SKM-1 (cell line): ENCODE measurements around the gene GGNBP2.

Experiments
- DNase-seq: peaks from one replicate; lab custom pipeline; 2025; ENCODE audit not compliant: unreplicated experiment; lab: John Stamatoyannopoulos, UW

The GGNBP2 gene

DNA sequence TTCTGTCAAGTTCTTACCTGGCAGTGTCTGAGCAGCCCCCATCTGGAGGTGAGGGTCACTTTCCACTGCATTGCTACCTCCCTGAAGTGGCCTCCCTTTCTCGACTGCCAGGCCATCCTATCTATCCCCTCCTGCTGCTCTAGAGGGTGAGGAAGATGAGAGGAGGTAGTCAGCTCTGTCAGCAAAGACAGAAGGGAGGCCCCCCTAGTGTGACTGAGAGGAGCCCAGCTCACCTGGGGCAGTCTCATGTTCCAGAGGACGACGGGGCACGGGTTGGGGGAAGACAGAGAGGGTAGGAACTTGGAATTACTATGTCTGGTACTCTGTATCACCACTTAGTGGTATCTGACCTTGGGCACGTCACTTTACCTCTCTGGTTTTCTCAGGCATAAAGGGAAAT lies 32.1 kb upstream of the GGNBP2 start:
- no peak for DNase-seq

DNA sequence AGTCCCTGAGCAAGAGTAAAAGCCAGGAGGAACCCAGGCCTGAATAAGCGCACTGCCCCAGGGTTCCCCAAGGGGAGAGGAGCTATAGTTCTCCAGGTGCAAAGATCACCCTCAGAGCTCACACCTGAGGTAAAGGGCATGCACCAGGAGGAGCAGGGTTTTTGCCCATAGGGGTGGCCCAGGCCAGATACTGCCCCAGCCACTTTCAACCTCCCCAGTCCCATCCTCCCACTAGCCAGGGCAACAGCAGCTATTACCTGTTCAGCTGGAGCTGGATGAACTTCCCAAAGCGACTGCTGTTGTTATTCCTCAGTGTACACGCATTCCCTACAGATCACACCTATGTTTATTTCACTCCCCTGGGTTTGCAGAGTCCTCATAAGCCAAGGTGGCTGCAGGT lies 29.9 kb upstream of the GGNBP2 start:
- no peak for DNase-seq

DNA sequence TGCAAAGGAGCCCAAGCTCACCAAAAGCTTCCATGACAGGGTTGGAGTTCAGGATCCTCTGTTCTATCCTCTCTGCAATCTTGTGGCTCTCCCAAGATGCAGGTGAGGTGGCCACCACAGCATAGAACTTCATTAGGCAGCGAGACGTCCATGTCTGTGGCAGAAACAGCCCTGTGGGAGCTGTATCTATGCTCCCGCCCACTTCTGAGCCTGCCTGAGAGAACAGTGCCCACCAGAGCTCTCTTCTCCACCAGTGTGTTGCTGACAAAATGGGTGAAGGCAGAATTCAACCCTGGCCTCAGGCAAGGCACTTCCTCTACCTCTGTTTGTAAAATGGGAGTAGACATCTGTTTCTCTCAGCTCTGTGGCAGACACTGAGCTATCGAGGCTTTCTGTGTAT lies 28.9 kb upstream of the GGNBP2 start:
- DNase-seq: no peak

DNA sequence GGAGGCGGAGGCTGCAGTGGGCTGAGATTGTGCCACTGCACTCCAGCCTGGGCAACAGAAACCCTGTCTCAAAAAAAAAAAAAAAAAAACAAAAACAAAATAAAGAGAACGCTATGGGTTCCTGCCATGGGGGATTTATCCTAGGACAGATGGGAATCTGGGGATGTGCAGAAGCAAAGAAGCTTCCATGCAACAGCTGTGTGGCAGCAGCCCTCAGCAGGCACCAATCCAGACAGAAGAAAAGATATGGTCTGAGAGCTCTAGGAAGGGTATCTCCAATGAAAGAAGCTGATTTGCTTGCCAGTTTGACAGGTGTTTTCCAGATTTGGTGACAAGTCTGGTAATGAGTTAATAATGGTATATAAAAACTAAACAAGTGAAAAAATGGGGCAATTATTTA lies 21.6 kb upstream of the GGNBP2 start:
- DNase-seq: no peak

DNA sequence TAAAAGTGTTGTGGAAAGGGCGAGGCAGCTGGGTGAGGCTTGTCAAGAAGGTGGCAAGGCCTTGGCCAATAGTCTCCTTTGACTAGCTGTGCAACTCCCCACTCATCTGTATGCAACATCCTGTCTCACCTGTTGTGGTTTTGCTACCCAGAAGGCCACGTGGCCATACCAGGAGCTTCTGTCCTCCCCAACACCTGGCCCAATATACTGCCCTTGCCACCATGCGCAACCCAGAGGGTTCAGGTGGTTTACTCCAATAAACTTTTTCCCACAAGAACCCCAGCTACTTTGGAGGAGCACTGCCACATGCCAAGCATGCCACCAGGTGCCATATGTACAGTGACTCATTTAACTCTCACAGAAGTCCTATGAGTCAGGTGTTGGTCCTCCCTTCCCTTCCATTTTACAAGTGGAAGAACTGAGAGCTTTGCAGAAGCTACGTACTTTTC lies 20.3 kb upstream of the GGNBP2 start:
- no peak for DNase-seq

DNA sequence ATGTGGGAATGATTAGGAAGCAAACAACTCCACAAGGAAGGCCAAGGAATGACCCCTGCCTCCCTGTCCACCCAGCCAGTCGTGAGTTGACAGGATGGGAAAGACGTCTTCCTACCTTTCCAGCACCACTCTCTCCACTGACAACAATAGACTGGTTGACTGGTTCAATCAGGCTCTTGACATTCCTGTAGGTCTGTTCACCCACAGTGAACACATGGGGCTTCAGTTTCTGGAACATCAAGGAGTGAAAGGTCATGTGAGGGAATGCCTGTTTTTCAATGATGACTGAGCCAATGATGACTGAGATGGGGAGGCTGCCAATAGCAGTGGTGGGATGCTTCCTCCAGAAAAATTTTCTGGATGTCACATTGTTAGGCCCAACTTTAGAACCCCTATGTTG lies 19.6 kb upstream of the GGNBP2 start:
- no peak for DNase-seq

DNA sequence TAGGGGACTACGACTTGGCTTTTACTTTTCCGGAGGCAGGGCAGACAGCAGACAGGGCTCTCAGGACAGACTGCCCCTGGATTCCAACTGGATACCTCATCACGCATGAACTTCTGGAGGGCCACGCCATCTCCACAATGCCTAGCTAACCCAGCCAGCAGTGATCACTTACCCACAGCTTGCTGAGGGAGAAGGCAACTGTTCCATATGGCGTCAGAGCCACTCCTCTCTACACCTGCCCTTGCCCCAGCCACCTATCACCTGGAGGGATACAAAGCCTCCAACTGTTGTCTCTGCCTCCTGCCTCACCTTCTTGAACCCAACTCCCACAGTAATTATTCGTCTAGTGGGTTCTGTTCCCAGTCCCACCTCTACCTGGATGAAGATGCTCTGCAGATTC lies 18.8 kb upstream of the GGNBP2 start:
- DNase-seq: no peak

DNA sequence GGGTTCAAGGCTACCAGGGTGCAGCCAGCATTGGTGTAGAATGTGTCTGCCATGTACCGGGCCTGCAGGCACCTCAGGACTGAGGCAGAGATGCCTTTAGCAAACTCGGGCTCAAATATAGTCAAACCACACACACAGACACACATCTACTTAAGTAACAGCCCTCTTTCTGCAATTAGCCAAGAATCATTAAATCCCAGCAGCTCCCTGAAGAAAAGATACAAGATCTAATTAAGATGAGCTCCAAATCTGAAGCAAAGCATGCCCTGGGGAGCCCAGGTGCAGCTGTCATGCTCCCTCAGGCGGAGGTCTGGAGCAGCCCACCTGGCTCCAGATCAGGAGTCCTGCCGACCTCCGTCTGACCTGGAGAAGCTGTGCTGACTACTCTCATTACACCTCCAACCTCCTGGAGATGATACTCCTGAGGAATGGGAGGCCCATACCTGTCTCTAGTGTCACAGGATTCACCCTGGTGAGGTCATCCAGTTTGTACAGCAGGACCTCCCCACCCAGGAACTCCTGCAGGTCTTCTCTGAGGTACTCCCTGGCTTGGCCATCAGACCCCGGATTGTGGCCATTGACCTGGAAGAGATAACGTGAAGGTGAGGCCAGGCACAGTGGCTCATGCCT lies 17.0 kb upstream of the GGNBP2 start:
- no peak for DNase-seq

DNA sequence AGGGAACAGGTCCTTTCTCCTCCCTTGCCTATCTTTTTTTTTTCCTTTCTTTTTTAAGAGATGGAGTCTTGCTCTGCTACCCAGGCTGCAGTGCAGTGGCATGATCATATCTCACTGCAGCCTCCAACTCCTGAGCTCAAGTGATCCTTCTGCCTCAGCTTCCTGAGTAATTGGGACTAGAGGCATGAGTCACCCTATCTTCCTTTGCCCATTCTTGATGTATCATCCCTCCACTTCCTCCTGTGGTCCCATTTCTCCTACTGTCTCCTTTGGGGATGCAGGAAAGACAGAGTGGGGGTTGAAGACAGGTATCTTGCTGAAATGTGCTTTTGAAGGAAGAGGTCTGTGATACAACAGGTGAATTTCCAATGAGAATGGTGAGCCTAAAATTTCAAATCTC lies 15.6 kb upstream of the GGNBP2 start:
- DNase-seq: no peak

DNA sequence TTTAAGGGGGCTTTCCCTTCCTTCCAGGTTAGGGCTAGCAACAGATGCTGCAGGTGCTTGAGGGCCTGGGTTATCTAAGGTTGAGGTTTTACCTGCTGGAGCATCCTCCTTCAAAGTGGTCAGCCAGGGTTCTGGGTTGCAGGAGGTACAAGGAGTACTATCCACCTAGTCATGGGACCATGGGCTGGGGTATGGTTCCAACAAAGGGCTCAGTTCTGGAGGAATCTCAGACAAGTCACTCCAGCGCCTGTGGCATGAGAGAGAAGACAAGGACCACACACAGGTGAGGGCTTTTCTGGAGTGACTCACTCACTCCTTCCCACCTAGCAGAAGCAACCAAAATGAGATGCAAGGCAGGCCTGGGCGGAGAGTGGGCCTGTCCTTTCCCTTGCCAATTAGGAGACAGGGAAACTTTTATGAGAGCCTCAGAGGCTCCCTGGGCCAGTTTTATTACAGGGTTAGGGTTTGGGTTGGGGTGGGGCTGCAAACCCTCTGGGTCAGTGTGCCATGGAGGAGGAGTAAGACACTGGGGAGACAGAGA lies 12.2 kb upstream of the GGNBP2 start:
- DNase-seq: no peak

DNA sequence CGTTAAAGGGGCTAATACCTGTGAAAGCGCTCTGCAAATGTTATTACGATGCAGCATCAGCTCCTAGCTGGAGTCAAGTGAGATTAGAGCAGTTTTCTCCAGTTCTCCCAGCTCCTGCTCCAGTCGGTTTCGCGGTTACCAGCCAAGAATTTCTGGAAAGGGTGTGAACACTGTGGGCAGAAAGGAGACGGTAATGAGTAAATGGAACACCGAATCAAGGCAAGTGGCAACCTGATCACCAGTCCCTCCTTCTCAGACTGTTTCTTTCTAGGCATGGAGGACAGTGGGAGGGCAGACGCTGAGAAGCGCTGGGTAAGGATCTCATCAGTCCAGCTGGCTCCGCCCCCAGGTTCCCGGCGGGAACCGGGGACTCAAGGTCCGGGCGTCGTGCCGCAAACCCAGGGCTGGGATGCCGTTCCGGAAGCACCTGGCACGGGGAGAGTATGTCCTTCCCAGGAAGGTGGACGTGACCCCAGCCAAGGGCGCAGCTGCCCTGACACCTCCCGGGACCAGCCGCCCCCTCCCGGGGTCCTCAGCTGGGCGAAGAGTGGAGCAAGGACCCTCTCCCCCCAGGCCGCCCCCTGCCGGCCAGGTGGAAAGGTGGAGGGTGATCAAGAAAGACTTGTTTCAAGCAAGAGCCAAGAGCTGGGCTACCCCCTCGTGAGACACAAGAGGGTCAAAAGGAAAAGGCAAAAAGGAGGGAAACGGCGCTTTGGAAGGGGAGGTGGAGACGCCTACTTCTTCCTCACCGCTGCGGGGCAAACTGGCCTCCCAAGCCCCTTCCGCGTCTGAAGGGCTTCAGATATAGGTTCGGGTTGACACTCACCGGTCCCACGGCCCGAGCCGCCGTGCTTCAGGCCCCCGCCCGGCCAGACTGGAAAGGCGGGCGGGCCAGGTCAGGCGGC lies 10.5 kb upstream of the GGNBP2 start:
- no peak for DNase-seq

DNA sequence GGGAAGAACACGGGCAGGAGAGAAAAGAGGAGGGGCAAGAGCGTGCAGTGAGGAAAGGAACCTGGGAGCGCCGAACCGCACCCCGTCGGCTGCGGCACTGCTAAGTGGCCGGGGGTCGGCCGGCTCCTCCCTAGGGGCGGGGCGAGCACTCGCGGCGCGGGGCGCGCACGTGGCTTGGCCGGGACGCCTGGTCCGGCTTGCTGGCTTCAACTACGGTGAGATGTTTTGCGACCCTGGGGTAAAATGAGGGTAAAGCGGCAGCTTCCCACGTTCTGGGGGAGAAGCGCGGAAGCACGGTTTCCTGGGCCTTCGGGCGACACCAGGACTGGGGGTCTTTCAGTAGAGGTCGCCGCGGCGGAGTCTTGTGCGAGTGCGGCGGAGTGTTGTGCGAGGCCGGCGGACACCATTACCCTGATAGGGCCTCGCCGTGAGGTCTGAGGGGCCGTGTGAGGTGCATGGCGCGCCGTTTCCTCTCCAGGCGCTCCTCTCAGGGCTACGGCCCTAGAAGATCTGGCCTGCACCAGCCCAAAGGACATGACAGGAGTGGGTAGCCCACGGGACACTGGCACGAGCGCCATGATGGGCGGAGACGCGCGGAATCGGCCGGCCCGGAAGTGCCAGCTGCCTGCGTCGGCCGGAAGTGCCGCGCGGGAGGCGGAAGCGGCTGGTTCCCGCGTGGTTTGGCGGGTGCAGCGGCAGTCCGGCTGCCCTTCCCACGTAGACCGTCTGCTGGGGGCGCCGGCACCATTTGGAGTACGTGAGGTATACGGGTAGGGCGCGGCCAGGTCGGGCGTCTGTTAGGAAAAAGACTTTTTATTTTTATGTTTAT lies 9.7 kb upstream of the GGNBP2 start, which contains the start of the genes MYO19 and PIGW:
Gene MYO19 (minus strand): TSS at position 29 of the 829 bp plus-strand sequence. CDS start 2,330 bp downstream, outside the sequence.
Gene PIGW (plus strand): TSS at position 148 of the 829 bp plus-strand sequence. CDS start 2,115 bp downstream, outside the sequence.
- peak; percentile 93 for DNase-seq

DNA sequence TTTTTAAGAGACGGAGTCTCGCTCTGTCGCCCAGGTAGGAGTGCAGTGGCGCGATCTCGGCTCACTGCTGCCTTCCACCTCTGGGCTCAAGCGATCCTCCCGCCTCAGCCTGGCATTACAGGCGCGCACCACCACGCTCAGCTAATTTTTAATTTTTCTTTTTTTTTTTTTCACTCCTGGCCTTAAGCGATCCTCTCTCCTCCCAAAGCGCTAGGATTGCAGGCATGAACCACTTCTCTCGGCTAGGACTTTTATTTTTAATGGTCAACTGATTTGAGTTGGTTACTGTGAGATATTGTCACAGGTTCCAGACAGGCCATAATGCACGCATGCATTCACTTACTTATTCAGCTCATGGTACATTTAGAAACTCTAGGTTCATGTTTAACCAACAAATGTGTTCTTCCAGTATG lies 9.0 kb upstream of the GGNBP2 start:
- DNase-seq: no peak

DNA sequence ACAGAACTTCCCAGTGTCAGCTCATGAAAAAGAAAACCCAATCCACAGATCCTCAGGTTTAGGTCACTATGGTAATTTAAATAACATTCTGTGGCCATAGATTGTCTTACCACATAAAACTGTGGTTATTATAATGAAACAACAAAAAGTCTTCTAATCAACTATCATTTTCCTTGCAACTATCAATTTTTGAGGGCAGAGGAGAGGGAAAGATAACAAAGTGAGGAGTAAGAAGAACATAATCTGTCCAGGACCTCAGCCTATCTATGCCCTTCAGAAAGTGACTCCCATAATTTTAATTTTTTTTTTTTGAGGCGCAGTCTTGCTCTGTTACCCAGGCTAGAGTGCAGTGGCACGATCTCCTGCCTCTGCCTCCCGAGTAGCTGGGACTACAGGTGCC lies 4.0 kb upstream of the GGNBP2 start:
- DNase-seq: no peak

DNA sequence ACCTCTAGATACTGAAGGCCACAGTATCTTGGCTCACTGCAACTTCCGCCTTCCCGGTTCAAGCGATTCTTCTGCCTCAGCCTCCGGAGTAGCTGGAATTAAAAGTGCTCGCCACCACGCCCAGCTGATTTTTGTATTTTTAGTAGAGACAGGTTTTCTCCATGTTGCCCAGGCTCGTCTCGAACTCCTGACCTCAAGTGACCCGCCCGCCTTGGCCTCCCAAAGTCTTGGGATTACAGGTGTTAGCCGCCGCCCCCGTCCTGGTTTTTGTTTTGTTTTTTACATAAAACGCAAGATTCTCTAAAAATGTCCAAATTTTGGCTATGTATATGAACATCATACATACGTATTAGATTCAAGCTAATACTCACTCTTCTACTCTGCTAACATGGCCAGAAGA lies 2.0 kb upstream of the GGNBP2 start:
- no peak for DNase-seq

DNA sequence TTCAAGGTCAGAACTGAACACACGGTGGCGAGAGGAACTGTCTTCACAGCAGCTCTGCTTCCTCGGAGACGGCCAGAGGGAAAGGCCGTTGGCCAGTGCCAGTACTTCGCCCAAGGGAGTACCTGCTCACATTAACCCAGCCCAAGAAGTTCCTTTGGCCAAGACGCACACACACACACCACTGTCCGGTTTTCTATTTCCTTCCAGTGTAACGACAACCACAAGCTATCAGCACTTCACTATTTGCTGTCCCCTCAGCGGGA lies 744 bp upstream of the GGNBP2 start:
- peak; percentile 38 for DNase-seq

DNA sequence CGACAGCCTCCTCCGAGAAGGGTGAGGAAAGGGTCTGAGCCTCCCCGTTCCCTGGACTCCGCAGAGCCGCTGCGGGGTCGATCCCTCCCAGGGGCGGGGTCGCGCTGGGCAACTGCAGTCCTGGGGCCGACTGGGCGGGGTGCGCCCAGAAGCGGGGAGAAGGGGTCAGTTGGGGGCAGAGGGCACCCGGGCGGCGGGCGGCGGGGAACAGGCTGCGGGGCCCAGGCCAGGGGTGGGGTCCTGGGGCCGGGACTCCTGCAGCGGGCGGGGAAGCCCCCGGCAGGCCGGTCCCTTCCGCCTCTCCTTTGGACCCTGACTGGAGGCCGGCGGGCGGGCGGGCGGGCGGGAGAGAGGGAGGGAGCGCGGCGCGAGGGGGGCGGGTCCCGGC lies 352 bp downstream of the GGNBP2 start:
- peak; percentile 60 for DNase-seq

DNA sequence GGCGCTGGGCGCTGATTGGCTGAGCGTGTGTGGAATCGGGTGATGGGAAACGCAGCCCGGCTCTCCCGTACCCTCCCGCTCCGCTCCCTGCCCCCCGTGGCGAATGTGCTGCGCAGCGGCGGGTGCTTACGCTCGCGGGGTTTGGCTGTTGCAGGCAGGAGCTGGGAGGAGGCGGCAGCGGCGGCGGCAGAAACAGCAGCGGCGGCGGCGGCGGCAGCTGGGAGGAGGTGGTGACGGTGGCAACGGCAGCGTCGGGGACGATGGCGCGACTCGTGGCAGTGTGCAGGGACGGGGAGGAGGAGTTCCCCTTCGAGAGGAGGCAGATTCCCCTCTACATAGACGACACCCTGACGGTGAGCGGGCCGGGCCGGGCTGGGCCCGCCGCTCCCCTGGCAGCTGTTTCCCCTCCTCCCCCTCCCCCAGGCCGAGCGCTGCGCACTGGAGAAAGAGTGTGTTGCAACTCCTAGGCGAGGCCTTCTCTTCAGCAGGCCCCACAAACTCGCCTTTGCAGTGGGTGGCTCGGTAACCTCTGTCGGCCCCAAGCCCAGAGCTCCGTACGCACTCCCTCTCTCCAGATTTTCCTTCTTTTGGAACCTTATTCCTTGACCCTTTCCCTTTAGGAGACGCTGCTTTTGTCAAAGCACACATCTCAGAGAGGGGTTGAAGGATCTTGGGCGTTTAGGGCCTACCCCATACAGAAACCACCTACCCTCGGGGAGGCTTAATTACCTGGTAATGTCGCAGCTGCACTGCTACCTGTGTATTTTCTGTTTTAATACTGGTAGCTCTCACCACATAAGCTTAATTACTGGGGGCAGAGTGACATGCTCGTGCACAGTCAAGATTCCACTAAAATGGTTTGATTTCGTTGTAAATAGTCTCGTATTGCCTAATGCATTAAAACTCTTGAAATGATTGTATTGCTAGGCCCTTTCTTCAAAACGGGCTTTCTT lies 1.0 kb downstream of the GGNBP2 start:
- DNase-seq: peak; percentile 90

DNA sequence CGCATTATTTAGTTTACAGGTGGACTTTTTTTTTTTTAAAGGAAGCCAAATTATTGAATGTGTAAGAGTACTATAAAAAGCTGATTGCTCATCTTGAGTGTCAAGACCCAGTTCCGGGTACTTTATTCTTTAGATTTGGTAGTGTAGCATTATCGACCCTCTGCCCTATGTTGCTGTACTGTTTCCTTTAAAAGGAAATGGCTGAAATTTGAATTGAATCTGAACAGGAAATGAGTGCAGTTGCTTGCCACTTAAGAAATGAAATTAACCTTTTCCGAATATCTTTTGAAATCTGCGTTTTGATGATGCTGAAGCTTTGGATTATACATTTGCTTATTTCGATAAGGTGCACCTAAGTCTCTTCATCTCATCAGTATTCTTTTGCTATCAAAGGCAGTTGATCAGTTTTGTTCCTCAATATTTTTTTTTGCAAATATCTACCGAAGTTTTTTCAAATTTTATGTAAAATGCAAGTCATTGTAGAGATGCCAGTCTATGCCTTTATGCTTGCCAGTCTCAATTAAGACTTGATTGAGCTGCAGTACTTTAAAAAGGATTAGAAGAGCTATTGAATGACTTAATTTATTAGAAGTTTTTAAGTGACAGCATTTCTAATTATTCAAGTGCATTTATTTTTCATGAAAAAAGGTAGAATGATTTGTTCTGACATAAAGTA lies 1.8 kb downstream of the GGNBP2 start:
- DNase-seq: no peak

DNA sequence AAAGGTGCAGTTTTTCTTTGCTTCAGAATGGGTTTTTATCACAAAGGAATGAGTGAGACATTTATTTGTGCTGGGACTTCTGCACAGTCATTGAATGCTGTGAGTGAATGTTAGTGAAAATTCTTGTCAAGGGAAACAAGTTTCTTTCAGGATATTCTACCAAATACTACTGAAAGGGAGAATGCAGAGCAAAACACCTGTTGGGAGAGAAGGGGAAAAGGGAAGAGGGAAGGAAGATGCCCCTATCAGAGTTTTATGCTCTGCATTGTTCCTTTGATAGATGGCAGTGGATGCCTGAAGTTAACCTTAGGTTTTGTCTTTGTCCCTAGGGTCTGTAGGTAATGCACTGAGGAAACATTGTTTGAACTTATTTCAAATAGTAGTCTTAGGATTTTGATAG lies 3.1 kb downstream of the GGNBP2 start:
- DNase-seq: no peak
